Right lobe of liver (tissue), 6 donors: ENCODE measurements around the gene DONSON. TPM values are rescaled to one million over a fixed set of nuclear protein-coding genes. Genes with fewer than 3 reads are reported as not detected.

Experiments used
- ATAC-seq, 4 donors: fragments of 200-7000 bp; cut with Tn5 transposase; one replicate each; pipeline ENCODE4 v1.9.1; 2020; ENCODE audit warnings: mild to moderate bottlenecking in 4 of 4, moderate library complexity in 4 of 4
- DNase-seq, 3 donors: peaks; one replicate each; pipeline ENCODE4 v3.0.0-alpha.2; 2020
- H3K27ac ChIP-seq, 3 donors: fragments of 200-600 bp; one replicate each; pipeline ENCODE4 v1.8.0; 2022
- H3K27me3 ChIP-seq, 2 donors: fragments of 200-600 bp; one replicate each; pipeline ENCODE4 v1.8.0; 2022
- H3K36me3 ChIP-seq, 4 donors: fragments of 200-600 bp; sonication (generic) in 1 of 4; one replicate each; pipeline versions ENCODE4 v1.5.1 to v1.8.0; 2017 to 2022; ENCODE audit warnings: control low read depth in 1 of 4
- H3K4me1 ChIP-seq, 4 donors: fragments of 200-600 bp; sonication (generic) in 1 of 4; one replicate each; pipeline versions ENCODE4 v1.5.1 to v1.8.0; 2017 to 2022; ENCODE audit warnings: control low read depth in 1 of 4
- H3K4me3 ChIP-seq, 3 donors: fragments of 200-600 bp; one replicate each; pipeline ENCODE4 v1.8.0; 2022
- H3K9me3 ChIP-seq, 4 donors: fragments of 200-600 bp; sonication (generic) in 1 of 4; one replicate each; pipeline versions ENCODE4 v1.5.1 to v1.8.0; 2017 to 2022; ENCODE audit warnings: control low read depth in 1 of 4
- POLR2A ChIP-seq: fragments of 450-650 bp; IDR thresholded peaks from one replicate; pipeline ENCODE4 v1.6.1; 2017; ENCODE audit warnings: antibody characterized with exemption, mild to moderate bottlenecking
- WGBS: methylation state at CpG from one replicate; pipeline ENCODE4 v1.1.6; 2018; ENCODE audit warnings: low coverage, low lambda C conversion rate; ENCODE audit not compliant: insufficient coverage; ENCODE audit errors: missing lambda C conversion rate; 5-methylcytosine and 5-hydroxymethylcytosine counted together
- intact Hi-C, 2 donors: fragments of 100-400 bp; cut with DNase I; formaldehyde crosslinking; loops; one replicate each; pipeline versions ENCODE4 v1.11.2 to v1.14.1; 2022
- total RNA-seq, 6 experiments: library from RNA; depleted of rRNA in 2 of 6; stranded (reverse); fragments of >200 nt in 2 of 6; fragmentation: NEBNext Ultra II Directional in 3 of 6; extraction: Animal tissue kit (Norgen Biotek cat#: 25700) in 3 of 6; gene quantifications; one replicate each; pipeline versions ENCODE4 v1.1.0 to v1.2.4, GENCODE V29; 2016 to 2023
- TF ChIP-seq, protein P1 (sequence below), 4 donors: fragments of 200-600 bp in 3 of 4; fragments of 450-650 bp in 1 of 4; IDR thresholded peaks; one replicate each; pipeline versions ENCODE4 v1.5.1 to v1.8.0; 2016 to 2022; ENCODE audit warnings: antibody characterized with exemption in 4 of 4, mild to moderate bottlenecking in 2 of 4
- donor health status: DM: no; HTN: yes; CAD: no.
- donor health status: DM: no; HTN: no; CAD: no.
- donor health status: DM: no; HTN: no; CAD: no.
- donor health status: DM: no; HTN: yes; CAD: no.
- donor health status: DM: no; HTN: yes; CAD: no.

DONSON gene
- total RNA-seq, 6 experiments from 2014 or later, result 6.0 to 13.7 (median 8.4) TPM

DNA sequence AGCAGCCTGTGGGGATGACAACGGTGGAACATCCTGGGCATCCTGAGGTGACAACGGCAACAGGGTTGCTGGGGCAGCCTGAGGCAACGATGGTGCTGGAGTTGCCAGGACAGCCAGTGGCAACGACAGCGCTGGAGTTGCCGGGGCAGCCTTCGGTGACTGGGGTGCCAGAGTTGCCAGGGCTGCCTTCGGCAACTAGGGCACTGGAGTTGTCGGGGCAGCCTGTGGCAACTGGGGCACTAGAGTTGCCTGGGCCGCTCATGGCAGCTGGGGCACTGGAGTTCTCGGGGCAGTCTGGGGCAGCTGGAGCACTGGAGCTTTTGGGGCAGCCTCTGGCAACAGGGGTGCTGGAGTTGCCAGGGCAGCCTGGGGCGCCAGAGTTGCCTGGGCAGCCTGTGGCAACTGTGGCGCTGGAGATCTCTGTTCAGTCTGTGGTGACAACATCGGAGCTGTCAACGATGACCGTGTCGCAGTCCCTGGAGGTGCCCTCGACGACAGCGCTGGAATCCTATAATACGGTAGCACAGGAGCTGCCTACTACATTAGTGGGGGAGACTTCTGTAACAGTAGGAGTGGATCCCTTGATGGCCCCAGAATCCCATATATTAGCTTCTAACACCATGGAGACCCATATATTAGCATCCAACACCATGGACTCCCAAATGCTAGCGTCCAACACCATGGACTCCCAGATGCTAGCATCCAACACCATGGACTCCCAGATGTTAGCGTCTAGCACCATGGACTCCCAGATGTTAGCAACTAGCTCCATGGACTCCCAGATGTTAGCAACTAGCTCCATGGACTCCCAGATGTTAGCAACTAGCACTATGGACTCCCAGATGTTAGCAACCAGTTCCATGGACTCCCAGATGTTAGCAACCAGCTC, 37.5 kb downstream of the DONSON start:
- Histone ChIP-seq H3K27ac (no peak overlapping the region), H3K4me3 (no peak overlapping the region), H3K27me3 (no peaks in the 10 kb centered on the region), H3K36me3 (peaks cover 24 to 92% (median 61%) of the 10 kb centered on the region in 4 donors), H3K4me1 (no peaks in the 10 kb centered on the region), H3K9me3 (no peaks in the 10 kb centered on the region)
- DNase-seq (no peak), ATAC-seq (peak; percentile 5 to 20 (median 13))
- intact Hi-C loops, result no loop called here
- WGBS, result no CpG with 5 or more reads among the region's 23 CpGs
- TF ChIP-seq POLR2A, result no peak

DNA sequence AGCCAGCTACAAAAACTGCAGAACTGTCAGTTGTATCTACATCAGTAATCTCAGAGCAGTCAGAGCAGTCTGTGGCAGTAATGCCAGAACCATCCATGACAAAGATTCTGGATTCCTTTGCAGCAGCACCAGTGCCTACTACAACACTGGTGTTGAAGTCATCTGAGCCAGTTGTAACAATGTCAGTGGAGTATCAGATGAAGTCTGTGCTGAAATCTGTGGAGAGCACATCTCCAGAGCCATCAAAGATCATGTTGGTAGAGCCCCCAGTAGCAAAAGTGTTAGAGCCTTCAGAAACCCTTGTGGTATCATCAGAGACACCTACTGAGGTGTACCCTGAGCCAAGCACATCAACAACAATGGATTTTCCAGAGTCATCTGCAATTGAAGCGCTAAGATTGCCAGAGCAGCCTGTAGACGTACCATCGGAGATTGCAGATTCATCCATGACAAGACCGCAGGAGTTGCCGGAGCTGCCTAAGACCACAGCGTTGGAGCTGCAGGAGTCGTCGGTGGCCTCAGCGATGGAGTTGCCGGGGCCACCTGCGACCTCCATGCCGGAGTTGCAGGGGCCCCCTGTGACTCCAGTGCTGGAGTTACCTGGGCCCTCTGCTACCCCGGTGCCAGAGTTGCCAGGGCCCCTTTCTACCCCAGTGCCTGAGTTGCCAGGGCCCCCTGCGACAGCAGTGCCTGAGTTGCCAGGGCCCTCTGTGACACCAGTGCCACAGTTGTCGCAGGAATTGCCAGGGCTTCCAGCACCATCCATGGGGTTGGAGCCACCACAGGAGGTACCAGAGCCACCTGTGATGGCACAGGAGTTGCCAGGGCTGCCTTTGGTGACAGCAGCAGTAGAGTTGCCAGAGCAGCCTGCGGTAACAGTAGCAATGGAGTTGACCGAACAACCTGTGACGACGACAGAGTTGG, 38.4 kb downstream of the DONSON start:
- no peak for TF ChIP-seq POLR2A
- TF ChIP-seq, protein P1, sequence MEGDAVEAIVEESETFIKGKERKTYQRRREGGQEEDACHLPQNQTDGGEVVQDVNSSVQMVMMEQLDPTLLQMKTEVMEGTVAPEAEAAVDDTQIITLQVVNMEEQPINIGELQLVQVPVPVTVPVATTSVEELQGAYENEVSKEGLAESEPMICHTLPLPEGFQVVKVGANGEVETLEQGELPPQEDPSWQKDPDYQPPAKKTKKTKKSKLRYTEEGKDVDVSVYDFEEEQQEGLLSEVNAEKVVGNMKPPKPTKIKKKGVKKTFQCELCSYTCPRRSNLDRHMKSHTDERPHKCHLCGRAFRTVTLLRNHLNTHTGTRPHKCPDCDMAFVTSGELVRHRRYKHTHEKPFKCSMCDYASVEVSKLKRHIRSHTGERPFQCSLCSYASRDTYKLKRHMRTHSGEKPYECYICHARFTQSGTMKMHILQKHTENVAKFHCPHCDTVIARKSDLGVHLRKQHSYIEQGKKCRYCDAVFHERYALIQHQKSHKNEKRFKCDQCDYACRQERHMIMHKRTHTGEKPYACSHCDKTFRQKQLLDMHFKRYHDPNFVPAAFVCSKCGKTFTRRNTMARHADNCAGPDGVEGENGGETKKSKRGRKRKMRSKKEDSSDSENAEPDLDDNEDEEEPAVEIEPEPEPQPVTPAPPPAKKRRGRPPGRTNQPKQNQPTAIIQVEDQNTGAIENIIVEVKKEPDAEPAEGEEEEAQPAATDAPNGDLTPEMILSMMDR (IDR thresholded peaks at IDR 0.05), result no peak
- Histone ChIP-seq H3K9me3 (no peaks in the 10 kb centered on the region), H3K27me3 (no peaks in the 10 kb centered on the region), H3K27ac (no peak overlapping the region), H3K4me3 (no peak overlapping the region), H3K4me1 (peaks cover 0 to 9% (median 3%) of the 10 kb centered on the region in 4 donors), H3K36me3 (peaks cover 24 to 85% (median 60%) of the 10 kb centered on the region in 4 donors)
- ATAC-seq (peak in 2 of 4 donors; percentile 9 to 13), DNase-seq (no peak)
- intact Hi-C loops, result no loop called here
- WGBS, result 100% methylated on average over 1 of the region's 19 CpGs

DNA sequence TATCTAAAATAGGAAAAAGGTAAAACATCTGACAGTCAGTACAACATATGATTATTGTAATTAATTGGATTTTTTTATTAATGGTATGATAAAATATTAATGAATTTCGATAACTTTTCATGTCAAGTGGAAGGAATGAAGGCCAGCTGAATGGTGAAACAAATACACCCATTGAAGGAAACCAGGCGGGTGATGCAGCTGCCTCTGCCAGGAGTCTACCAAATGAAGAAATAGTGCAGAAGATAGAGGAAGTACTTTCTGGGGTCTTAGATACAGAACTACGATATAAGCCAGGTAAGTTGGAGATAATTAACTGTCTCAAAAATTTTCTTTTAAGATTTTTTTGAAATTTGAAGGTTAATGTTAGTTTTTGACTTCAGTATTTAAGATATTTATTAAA, 42.4 kb downstream of the DONSON start:
- Histone ChIP-seq H3K4me1 (peaks cover 0 to 18% (median 5%) of the 10 kb centered on the region in 4 donors), H3K27me3 (no peaks in the 10 kb centered on the region), H3K27ac (no peak overlapping the region), H3K36me3 (peaks cover 7 to 50% (median 31%) of the 10 kb centered on the region in 4 donors), H3K4me3 (no peak overlapping the region), H3K9me3 (no peaks in the 10 kb centered on the region)
- TF ChIP-seq POLR2A, result no peak
- TF ChIP-seq, protein P1 (IDR thresholded peaks at IDR 0.05), result no peak
- WGBS, result 62% methylated on average over 3 of the region's 3 CpGs
- intact Hi-C loops, result no loop called here
- ATAC-seq (no peak), DNase-seq (no peak)

DNA sequence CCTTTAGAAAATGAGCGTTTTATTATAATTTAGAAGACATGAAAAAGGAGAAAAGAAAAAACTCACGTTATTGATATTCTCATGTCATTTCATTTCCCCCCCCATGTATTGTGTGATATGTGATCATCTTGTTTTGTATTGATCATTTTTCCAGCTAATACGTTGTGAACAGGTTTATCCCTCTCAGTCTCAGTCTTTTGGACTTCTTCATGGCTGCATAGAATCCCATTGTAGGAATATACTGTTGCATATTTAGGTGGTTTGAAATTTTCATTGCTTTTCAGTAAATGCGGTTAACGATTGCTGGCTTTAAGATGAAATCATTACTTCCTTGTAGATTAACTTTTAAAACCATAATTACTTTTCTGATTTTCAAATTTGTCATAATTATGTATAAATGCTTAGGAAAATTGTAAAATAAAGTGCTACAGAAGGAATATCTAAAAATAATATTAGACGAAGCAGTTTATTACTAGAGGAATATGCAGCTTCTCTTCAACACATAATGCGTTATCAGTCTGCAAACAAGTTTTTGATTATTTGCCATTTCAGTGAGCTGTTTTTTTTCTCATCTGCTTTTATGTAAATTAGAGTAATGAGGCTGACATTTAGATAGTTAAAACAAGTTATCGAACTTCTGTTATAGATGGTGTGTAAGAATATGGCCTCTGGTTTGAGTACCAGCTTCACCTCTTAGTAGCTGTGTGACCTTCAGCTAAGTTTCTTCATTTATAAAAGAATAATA, 43.9 kb downstream of the DONSON start:
- intact Hi-C loops, result no loop called here
- Histone ChIP-seq H3K4me1 (peaks cover 0 to 27% (median 11%) of the 10 kb centered on the region in 4 donors), H3K27me3 (no peaks in the 10 kb centered on the region), H3K36me3 (peaks cover 0 to 35% (median 17%) of the 10 kb centered on the region in 4 donors), H3K27ac (peak overlapping the region in 2 of 3 donors; percentile 95), H3K4me3 (peak overlapping the region; percentile 68 to 86 (median 75)), H3K9me3 (no peaks in the 10 kb centered on the region)
- TF ChIP-seq, protein P1 (IDR thresholded peaks at IDR 0.05), result no peak
- no peak for TF ChIP-seq POLR2A
- 3% methylated on average over 8 of the region's 8 CpGs for WGBS
- ATAC-seq (no peak), DNase-seq (no peak)
